Measurements from ENCODE around the gene TLE1.

DNA sequence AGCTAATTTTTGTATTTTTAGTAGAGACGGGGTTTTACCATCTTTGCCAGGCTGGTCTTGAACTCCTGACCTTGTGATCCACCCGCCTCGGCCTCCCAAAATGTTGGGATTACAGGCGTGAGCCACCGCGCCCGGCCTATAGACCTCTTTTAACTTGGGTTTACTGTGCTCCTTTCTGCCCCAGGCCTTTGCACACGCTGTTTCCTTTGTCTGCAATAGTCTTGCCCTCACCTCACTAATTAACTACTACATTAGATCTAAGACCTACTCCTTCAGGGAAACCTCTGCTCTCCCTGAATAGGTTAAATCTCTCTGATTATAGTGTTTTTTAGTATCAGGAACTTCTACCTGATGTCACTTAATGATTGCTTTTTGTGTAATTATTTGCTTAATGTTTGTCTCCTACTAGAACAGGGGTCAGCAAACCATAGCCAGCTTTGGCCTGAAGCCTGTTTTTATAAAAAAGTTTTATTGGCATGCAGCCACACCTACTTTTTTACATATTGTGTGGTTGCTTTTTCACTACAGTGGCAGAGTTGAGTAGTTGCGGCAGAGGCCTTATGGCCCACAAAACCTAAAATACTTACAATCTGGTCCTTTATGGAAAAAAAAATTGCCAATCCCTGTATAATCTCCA, 31.2 kb upstream of the TLE1 start:
- TF ChIP-seq POLR2A (IDR thresholded peaks at IDR 0.05) (no peak), EP300 (IDR thresholded peaks at IDR 0.05) (no peak)
- TF ChIP-seq, protein P1, sequence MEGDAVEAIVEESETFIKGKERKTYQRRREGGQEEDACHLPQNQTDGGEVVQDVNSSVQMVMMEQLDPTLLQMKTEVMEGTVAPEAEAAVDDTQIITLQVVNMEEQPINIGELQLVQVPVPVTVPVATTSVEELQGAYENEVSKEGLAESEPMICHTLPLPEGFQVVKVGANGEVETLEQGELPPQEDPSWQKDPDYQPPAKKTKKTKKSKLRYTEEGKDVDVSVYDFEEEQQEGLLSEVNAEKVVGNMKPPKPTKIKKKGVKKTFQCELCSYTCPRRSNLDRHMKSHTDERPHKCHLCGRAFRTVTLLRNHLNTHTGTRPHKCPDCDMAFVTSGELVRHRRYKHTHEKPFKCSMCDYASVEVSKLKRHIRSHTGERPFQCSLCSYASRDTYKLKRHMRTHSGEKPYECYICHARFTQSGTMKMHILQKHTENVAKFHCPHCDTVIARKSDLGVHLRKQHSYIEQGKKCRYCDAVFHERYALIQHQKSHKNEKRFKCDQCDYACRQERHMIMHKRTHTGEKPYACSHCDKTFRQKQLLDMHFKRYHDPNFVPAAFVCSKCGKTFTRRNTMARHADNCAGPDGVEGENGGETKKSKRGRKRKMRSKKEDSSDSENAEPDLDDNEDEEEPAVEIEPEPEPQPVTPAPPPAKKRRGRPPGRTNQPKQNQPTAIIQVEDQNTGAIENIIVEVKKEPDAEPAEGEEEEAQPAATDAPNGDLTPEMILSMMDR (IDR thresholded peaks at IDR 0.05) = no peak
